ENCODE data around the gene FGFBP1.

DNA sequence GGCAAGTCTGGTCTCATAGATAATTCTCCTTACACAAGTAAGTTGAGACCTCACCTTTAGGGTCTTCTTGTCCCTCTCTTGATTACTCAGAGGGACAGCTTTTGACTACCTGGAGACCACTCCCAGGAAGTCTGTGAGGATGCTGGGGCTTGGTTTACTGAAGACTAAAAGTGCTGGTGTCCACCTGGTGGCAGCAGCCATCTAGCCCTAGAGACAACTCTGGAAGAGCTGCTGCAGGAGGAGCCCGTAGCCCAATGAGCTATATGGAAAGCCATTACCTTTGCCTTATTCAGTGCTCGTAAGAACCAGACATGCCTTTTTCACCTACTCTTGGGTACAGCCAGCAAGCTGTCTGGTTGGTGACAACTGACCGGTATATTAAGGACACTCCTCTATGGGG lies 17.1 kb upstream of the FGFBP1 start:
- TF ChIP-seq, protein P1, sequence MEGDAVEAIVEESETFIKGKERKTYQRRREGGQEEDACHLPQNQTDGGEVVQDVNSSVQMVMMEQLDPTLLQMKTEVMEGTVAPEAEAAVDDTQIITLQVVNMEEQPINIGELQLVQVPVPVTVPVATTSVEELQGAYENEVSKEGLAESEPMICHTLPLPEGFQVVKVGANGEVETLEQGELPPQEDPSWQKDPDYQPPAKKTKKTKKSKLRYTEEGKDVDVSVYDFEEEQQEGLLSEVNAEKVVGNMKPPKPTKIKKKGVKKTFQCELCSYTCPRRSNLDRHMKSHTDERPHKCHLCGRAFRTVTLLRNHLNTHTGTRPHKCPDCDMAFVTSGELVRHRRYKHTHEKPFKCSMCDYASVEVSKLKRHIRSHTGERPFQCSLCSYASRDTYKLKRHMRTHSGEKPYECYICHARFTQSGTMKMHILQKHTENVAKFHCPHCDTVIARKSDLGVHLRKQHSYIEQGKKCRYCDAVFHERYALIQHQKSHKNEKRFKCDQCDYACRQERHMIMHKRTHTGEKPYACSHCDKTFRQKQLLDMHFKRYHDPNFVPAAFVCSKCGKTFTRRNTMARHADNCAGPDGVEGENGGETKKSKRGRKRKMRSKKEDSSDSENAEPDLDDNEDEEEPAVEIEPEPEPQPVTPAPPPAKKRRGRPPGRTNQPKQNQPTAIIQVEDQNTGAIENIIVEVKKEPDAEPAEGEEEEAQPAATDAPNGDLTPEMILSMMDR (IDR thresholded peaks at IDR 0.05), result no peak
- TF ChIP-seq POLR2A (IDR thresholded peaks at IDR 0.05), result no peak

Measured in lower leg skin (tissue), 3 donors.